HG02642 (cell line): ENCODE results near the gene ACOT7.
A peak's percentile ranks its signal among the peaks of the same experiment; 100 is the strongest.
"Not testable (repeated sequence)": the region's sequence is repeated elsewhere in the genome, so short reads cannot be mapped to it uniquely, and the experiment has no call there.

Experiments
- ATAC-seq: cut with Tn5 transposase; IDR thresholded peaks from one replicate; pipeline ENCODE4 v1.9.1; 2021; ENCODE audit warnings: mild to moderate bottlenecking; ENCODE audit not compliant: unreplicated experiment, poor library complexity

The ACOT7 gene

DNA sequence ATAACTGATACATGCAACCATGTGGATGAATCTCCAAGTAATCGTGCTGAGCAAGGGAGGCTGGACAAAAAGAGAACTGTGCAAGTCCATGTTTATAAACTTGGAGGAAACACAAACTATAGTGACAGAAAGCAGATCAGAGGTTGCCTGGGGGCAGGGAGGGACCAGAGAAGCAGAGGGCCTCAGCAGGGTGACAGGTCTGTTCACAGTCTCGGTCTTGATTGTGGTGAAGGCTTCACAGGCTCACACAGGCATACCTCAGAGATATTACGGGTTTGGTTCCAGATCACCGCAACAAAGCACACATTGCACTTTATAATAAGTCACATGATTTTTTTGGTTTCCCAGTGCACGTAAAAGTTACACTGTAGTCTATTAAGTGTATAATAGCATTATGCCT lies 28.5 kb downstream of the ACOT7 start:
- no peak for ATAC-seq

DNA sequence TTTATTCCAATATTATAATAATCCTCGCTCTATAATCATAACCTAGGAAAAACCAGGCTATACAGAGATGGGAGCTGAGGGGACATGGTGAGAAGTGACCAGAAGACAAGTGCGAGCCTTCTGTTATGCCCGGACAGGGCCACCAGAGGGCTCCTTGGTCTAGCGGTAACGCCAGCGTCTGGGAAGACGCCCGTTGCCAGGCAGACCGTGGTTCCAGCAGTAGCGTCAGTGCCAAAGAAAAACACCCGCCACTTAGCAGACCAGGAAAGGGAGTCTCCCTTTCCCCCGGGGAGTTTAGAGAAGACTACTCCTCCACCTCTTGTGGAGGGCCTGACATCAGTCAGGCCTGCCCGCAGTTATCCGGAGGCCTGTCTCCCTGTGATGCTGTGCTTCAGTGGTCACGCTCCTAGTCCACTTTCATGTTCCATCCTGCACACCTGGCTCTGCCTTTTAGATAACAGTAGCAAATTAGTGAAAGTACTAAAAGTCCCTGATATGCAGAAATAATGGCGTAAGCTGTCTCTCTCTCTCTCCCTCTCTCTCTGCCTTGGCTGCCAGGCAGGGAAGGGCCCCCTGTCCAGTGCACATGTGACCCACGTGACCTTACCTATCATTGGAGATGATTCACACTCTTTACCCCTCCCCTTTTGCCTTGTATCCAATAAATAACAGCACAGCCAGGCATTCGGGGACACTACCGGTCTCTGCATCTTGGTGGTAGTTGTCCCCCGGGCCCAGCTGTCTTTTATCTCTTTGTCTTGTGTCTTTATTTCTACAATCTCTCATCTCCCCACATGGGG lies 30.3 kb downstream of the ACOT7 start:
- not testable (repeated sequence) for ATAC-seq

DNA sequence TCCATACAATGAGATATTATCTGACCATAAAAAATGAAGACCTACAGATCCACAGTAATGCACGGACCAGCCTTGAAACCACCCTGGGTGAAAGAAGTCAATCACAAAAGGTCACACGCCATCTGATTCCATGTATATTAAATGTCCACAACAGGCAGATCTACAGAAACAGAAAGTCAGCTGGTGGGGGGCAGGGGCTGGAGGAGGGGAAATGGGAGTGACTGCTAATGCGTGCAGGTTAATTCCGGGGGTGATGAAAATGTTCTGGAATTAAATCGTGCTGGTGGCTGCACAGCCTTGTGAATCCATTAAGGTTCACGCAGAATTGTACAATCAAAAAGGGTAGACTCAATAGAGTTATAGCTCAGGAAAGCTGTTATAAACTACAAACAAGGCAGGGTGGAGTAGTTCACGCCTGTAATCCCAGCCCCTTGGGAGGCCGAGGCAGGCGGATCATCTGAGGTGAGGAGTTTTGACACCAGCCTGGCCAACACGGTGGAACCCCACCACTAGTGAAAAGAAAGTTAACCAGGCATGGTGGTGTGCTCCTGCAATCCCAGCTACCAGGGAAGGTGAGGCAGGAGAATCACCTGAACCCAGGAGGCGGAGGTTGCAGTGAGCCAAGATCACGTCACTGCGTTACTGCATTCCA lies 32.3 kb downstream of the ACOT7 start:
- ATAC-seq, result no peak

DNA sequence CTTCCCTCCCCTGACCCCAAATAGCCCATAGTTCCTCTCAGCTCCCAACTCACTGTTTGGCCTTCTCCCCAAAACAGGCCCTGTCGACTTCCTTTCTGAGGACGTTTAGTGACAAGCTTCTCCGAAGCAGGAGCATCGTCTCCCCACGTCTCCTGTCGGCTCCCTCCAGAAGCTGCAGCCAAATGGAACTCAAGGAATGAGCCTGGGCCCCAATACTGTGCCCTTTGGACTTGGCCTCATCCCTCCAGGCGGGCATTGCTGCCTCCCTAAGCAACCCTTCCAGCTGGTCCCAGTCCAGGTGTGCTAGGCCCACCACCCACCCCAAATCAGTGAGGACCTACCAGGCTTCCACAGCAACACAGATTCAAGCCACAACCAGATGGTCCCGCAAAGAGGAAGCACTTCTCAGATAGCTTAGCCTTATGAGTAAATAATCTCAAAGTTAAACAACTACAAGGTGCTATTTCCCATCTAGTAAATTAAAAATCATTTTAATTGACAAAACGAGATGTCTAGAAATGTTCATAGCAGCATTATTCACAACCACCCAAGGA lies 33.0 kb downstream of the ACOT7 start:
- no peak for ATAC-seq

DNA sequence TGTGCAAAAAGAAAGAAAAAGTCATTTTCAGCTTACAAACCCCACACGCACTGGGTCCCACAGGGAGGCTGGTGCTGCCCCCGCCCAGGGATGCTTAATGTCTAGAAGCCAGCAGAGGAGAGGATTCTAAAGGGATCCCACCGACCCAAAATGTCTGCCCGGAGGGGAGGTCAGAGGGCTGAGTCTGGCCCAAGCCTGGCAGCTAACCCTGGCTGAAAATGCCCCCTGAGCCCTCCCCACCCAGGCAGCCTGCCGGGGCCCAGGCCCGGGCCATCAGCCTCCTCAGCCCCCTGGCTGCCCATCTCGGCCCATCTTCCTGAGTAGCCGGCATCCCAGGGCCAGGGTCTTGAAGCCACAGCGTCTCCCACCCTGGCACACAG lies 33.5 kb downstream of the ACOT7 start:
- peak; percentile 15 for ATAC-seq

- ATAC-seq, result peak; percentile 85
These were observed 34.1 kb downstream of the ACOT7 start for GRCh38 chr1:6359216-6360116.

GRCh38 chr1:6358757-6359201 lies 34.8 kb downstream of the ACOT7 start:
- peak; percentile 21 for ATAC-seq

DNA sequence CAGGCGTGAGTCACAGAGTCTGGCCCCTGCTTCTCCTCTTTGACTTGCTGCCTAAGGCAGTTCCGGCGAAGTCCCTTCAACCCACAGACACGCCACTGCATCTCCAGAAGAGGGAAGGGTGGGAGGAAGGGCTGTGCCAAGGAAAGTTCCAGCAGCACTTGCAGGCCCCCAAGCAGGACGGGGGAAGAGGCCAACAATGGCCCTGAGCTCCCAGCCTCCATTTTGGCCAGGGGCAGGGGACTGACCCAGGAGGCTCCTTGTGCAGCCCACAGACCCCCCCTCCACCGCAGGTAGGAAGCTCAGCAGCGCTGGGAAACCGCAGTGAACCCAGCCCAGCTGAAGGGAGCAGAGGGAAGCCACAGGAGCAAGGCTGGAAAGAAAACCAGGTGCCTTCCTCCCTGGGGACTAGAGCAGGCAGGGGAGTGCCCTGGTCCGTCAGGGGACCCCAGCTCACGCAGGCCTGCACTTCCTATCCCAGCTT lies 35.4 kb downstream of the ACOT7 start:
- no peak for ATAC-seq

- ATAC-seq, result no peak
These were observed 36.2 kb downstream of the ACOT7 start for GRCh38 chr1:6357243-6357936.

GRCh38 chr1:6355621-6356020 lies 37.9 kb downstream of the ACOT7 start:
- ATAC-seq, result no peak

DNA sequence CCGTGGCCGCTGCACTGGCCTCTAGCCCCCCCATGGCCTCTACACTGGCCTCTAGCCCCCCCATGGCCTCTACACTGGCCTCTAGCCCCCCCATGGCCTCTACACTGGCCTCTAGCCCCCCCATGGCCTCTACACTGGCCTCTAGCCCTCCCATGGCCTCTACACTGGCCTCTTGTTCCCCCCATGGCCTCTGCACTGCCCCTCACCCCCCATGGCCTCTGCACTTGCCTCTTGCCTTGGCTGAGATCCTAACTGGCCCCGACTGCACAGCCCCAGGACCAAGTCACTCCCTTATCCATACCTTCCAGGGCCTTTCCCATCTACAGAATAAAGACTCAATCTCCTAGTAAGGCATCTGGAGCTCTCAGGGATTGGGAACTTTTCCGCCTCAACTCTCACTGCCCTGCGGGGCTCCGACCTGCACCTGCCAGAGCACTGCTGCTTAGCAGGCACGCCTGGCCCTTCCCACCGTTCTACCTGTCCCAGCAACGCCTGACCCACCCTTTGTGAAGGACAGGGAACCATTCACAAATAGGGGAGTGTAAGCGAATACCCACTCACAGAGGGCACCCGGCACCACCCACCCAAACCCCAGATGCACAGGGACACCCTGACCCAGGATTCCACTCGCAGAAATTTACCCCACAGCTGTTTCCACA lies 38.8 kb downstream of the ACOT7 start:
- ATAC-seq, result no peak

- no peak for ATAC-seq
These were observed 39.5 kb downstream of the ACOT7 start for GRCh38 chr1:6353955-6354658.

- ATAC-seq, result no peak
These were observed 40.0 kb downstream of the ACOT7 start for GRCh38 chr1:6353619-6353954.

DNA sequence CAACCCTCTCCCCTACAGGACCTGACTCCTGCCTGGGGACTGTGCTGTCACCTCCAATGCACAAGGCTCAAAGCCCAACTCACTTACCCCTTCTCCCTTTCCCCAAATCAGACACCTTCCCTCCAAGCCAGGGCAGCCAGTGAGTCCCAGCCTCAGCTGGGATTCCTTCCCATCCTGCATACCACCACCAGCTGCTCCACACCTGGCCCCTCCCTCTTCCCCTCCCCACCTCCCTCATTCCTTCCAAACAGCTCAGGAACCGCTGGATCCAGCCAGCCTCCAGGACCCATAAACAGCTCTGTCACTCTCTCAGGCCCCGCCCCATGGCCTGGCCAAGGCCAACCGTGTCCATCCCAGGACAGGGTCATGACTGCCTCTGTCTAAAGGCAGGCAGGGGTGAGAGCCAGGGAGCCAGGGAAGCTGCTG lies 41.4 kb downstream of the ACOT7 start:
- no peak for ATAC-seq

- no peak for ATAC-seq
These were observed 42.0 kb downstream of the ACOT7 start for GRCh38 chr1:6351480-6352137.

DNA sequence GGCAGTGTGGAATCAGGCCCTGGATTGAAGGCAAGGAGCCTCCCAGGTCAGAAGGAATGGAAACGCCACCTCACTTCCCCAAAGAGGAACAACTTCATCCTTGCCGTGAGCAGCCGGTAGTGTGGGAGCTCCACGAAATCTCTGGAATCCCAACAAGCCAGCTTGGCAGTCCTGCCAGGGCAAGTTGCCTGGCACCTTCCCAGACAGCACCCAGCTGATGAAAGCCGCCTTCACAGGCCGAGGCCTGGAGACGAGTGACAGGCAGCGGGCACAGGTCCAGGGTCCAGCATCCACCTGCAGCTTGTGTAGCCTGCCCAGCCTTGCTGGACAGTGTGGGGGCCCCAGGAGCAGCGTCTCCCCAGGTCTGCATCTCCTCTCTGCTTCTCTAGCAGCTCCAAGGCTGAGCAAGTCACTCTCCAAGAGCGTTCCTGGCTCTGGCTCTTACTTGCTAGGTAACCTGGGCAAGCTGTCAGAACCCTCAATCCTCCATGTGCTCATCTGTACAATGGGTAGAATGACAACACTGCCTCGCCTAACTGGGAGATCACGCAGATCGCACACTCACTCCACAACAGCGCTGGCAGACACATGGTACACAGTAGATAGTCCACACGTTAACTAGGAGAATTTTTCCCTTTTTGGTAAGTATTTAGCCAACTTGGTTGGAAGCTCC lies 43.0 kb downstream of the ACOT7 start:
- ATAC-seq, result no peak

DNA sequence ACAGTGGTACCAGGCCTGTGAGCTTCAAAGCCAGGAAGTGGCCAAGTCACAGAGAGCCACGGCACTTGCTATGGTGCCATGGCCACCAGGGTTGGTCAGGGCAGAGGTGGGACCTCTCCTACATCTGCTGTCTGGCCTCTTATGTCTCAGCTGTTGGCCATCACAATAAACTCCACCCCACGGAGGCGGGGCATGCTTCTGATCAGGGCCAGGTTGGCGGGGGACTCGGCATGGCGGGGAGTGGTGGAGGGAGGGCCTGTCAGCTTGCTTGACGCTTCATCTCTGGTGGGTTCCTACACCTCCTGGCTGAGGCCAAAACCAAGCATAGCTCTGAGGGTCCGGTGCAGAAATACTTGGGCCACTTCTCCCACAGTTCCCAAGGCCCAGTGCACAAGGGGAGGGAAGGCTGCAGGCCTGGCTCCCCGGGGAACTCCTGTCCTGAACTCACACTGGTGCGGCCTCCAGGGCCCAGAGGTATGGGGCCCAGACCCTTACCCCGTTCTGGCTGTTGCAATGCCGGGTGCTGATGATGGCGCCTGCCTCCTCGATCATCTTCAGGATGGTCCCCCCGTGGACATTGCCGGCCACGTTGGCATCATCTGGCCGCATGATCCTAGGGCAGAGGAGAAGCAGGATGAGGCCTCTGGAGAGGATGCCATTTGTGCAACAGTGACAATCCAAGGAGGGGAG lies 44.2 kb downstream of the ACOT7 start:
- ATAC-seq, result no peak
